Skeletal muscle satellite cell (primary cell): ENCODE measurements around the gene IL1RAPL2.

Experiments
- H3K27me3 ChIP-seq: 2 replicates; pipeline ENCODE4 v1.7.0; 2013; ENCODE audit warnings: low read length; ENCODE audit not compliant: control insufficient read depth, insufficient read depth
- H3K36me3 ChIP-seq: 2 replicates; pipeline ENCODE4 v1.7.0; 2013; ENCODE audit warnings: mild to moderate bottlenecking, control low read depth, low read length; ENCODE audit not compliant: insufficient read depth
- H3K4me1 ChIP-seq: 2 replicates; pipeline ENCODE4 v1.7.0; 2013; ENCODE audit warnings: low read length; ENCODE audit not compliant: control insufficient read depth, insufficient read depth
- H3K4me2 ChIP-seq: 2 replicates; pipeline ENCODE4 v1.7.0; 2013; ENCODE audit warnings: mild to moderate bottlenecking, low read length
- H3K4me3 ChIP-seq: 2 replicates; pipeline ENCODE4 v1.7.0; 2013; ENCODE audit warnings: low read length
- H3K9ac ChIP-seq: 2 replicates; pipeline ENCODE4 v1.7.0; 2013; ENCODE audit warnings: mild to moderate bottlenecking, low read depth, low read length, moderate library complexity
- H3K9me3 ChIP-seq: replicated peaks from 2 replicates; pipeline ENCODE4 v1.7.0; 2013; ENCODE audit warnings: mild to moderate bottlenecking, control low read depth, low read length

The IL1RAPL2 gene

DNA sequence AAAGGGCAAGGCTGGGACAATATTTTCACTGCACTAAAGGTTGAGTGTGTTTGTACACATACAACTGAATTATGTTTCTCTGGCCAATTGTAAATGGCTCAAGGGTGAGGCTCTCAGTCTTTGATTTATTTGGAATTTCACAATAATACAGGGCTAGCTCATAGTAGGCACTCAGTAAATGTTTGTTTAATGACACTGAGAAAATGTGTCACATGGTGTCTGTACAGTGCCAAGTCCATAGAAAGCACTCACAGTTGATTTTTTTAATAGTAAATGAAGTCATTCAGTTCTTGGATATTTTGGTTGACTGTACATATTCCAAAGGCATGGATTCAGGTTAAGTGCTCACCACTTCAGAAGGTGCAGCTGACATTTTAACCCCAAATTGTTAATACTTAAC is 176.4 kb downstream of the IL1RAPL2 start:
- H3K9ac ChIP-seq, result no peak overlapping the region

DNA sequence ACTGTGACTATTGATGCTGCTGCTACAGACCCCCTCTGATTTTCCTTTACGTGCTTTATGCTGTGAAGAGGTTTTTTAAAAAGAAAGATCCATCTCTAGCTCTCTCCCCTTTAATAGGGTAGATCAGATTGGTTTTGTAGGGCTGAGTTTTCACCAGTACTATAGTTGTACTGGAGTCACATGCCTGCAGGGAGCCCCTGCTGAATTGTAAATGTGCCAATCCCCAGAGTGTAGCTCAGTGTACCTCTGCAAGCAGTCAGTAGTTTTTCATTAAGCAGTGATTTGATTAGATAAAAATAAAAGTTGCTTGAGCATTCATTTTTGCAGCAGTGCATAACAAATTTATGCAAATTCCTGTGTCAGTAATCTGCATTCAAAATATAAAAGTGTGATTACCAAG is 179.2 kb downstream of the IL1RAPL2 start:
- Histone ChIP-seq H3K9ac (no peak overlapping the region), H3K4me2 (no peak overlapping the region), H3K9me3 (no peaks in the 10 kb centered on the region), H3K4me3 (no peak overlapping the region), H3K4me1 (no peaks in the 10 kb centered on the region), H3K27me3 (peaks cover 17% of the 10 kb centered on the region), H3K36me3 (no peaks in the 10 kb centered on the region)

More for the DNA sequence above, 176.4 kb downstream of the IL1RAPL2 start:
- Histone ChIP-seq H3K4me3 (no peak overlapping the region), H3K36me3 (no peaks in the 10 kb centered on the region), H3K9me3 (no peaks in the 10 kb centered on the region), H3K27me3 (peaks cover 7% of the 10 kb centered on the region), H3K4me1 (no peaks in the 10 kb centered on the region), H3K4me2 (no peak overlapping the region)

DNA sequence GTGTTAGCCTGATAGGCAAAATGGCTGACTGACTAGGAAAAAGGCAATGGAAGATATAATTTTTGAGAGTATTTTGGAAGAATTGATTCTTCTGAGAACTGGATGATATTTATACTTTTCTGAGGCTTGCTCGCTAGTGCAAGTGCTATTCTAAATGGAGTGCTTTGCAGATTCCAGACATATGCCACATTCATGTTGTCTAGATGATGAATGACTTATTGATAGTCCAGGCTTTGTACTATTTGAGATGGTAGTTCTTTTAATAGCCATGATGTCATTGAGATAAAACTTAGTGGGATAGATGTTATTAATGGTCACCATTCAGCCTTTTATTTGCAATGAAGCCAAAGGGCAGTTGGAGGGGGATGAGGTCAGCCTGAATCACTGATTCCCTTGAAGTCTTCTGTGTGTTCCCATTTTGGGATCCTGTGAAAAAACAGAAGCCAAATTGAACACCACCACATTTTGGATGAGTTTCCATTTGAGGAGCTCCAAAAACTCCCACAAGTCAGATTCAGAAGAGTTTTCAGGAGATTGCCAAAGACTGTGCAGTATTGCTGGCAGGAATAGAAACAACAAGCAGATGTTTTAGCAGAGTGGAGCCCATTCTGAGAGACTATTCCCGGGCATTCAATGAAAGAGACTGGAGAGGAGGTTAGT is 184.1 kb downstream of the IL1RAPL2 start:
- no peaks in the 10 kb centered on the region for H3K9me3 ChIP-seq
- peaks cover 15% of the 10 kb centered on the region for H3K27me3 ChIP-seq
- no peaks in the 10 kb centered on the region for H3K4me1 ChIP-seq
- no peak overlapping the region for H3K9ac ChIP-seq
- no peak overlapping the region for H3K4me2 ChIP-seq
- H3K36me3 ChIP-seq, result no peaks in the 10 kb centered on the region
- no peak overlapping the region for H3K4me3 ChIP-seq

DNA sequence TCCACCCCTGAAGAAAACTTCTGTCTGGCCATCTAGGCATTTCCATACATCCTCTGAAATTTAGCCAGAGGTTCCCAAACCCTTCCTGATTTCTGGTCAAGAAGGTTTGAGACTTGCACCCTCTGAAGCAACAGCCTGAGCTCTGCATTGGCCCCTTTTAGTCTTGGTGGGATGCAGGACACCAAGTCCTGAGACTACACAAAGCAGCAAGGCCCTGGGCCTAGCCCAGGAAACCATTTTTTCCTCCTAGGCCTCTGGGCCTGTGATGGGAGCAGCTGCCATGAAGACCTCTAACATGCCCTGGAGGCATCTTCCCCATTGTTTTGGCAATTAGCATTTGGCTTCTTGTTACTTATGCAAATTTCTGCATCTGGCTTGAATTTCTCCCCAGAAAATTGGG is 196.6 kb downstream of the IL1RAPL2 start:
- H3K4me3 ChIP-seq, result no peak overlapping the region
- no peak overlapping the region for H3K4me2 ChIP-seq
- no peaks in the 10 kb centered on the region for H3K36me3 ChIP-seq
- peaks cover 6% of the 10 kb centered on the region for H3K9me3 ChIP-seq
- no peaks in the 10 kb centered on the region for H3K4me1 ChIP-seq
- no peak overlapping the region for H3K9ac ChIP-seq
- no peaks in the 10 kb centered on the region for H3K27me3 ChIP-seq

DNA sequence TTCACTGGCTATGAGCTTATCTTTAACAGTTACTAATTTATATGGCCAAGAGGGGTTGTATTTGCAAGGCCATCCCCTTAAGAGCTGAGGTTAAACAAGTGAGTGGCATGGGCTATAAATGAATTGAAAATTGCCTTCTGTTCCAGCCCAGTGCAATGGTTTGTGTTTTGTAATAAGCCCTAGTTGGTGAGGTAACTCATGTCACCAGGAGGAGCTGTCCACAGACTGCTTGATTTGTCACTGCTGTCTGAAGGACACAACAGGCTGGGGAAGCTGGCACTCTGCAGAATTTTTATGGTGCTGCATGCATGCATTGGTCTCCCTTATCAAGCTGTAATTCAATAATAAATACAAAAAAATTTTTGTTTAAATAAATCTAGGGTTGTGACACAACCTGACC is 223.8 kb downstream of the IL1RAPL2 start:
- H3K4me2 ChIP-seq, result no peak overlapping the region
- H3K9ac ChIP-seq, result no peak overlapping the region
- no peaks in the 10 kb centered on the region for H3K36me3 ChIP-seq
- H3K4me1 ChIP-seq, result no peaks in the 10 kb centered on the region
- H3K9me3 ChIP-seq, result no peaks in the 10 kb centered on the region
- peaks cover 12% of the 10 kb centered on the region for H3K27me3 ChIP-seq
- H3K4me3 ChIP-seq, result no peak overlapping the region

DNA sequence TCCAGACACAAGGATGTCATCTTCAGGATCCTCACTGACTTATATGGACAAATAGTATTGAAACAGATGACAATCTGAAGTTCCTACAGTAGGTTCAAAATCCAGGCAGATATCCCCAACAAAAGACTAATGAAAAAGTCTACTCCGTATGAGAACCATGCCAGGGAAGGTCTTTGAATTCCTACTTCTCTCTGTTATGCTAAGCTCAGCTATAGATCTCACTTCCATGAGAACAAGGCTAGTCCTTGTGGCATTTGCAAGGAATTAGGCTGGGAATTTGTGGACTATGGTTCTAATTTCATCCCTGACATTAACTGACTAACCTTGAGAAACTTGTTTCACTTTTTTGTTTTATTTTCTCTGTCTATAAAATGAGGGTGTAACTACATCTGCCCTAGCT is 229.8 kb downstream of the IL1RAPL2 start:
- H3K9ac ChIP-seq, result no peak overlapping the region
- peaks cover 4% of the 10 kb centered on the region for H3K27me3 ChIP-seq
- no peaks in the 10 kb centered on the region for H3K36me3 ChIP-seq
- H3K4me3 ChIP-seq, result no peak overlapping the region
- no peak overlapping the region for H3K4me2 ChIP-seq
- no peaks in the 10 kb centered on the region for H3K9me3 ChIP-seq
- no peaks in the 10 kb centered on the region for H3K4me1 ChIP-seq

DNA sequence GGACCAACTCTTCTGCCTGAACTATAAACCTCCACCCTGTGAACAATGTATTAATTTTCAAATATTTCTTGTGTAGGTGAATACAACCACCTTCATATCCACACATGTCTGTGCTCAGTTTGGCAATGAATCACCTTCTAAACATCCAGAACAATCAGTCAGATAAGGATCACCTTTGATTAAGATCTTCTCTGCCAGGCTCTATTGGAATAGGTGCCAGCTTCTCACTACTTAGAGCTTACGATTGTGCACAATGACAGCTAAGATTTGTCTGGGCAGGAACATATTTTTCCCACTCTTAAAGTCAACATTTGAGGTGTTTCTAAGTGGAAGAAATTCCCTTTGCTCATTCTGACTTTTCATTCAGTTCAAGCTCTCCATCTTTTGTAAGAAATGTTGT is 237.2 kb downstream of the IL1RAPL2 start:
- H3K4me1 ChIP-seq, result no peaks in the 10 kb centered on the region
- no peaks in the 10 kb centered on the region for H3K36me3 ChIP-seq
- no peak overlapping the region for H3K9ac ChIP-seq
- peaks cover 6% of the 10 kb centered on the region for H3K27me3 ChIP-seq
- no peaks in the 10 kb centered on the region for H3K9me3 ChIP-seq
- no peak overlapping the region for H3K4me2 ChIP-seq
- no peak overlapping the region for H3K4me3 ChIP-seq

DNA sequence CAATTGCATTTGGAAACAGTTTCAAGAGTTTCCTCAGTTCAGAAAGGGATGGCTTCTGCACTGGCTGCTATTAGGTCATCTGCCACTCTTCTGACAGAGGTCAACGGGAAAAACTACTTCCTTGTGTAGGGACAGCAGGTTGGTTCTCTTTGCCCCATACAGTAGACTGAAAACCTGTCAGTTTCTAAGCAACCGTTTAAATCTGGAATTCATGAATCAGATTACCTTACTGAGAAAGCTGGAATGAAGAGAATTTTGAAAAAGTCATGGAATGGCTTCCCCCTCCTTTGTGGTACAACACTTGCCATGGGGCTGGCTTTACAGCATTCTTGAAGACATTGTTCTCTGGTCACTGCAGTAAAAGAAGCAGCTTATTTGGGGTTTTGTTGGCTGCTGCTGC is 240.3 kb downstream of the IL1RAPL2 start:
- Histone ChIP-seq H3K36me3 (no peaks in the 10 kb centered on the region), H3K9ac (no peak overlapping the region), H3K4me3 (no peak overlapping the region), H3K9me3 (no peaks in the 10 kb centered on the region), H3K27me3 (peaks cover 6% of the 10 kb centered on the region), H3K4me2 (no peak overlapping the region), H3K4me1 (no peaks in the 10 kb centered on the region)

DNA sequence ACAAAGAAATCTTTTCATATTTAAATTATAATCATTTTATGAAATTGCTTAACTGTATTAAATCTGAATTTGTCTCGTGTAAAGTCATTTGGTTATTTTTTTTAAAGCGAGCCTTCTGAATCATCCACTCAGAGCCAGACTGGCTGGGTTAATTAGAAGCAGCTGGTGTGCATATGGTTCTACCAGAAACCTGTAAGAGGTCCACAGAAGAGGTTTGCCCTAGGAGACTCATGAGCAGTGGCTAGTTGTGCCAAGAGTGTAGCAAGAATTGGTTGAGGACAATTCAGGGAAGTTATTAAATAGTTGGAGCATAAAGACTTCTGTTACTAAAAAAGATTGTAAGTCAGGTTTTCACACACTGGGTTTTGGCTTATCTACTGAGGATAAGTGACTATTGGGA is 267.4 kb downstream of the IL1RAPL2 start:
- no peaks in the 10 kb centered on the region for H3K36me3 ChIP-seq
- no peak overlapping the region for H3K4me2 ChIP-seq
- no peak overlapping the region for H3K4me3 ChIP-seq
- peaks cover 4% of the 10 kb centered on the region for H3K27me3 ChIP-seq
- H3K9me3 ChIP-seq, result no peaks in the 10 kb centered on the region
- H3K9ac ChIP-seq, result no peak overlapping the region
- no peaks in the 10 kb centered on the region for H3K4me1 ChIP-seq

DNA sequence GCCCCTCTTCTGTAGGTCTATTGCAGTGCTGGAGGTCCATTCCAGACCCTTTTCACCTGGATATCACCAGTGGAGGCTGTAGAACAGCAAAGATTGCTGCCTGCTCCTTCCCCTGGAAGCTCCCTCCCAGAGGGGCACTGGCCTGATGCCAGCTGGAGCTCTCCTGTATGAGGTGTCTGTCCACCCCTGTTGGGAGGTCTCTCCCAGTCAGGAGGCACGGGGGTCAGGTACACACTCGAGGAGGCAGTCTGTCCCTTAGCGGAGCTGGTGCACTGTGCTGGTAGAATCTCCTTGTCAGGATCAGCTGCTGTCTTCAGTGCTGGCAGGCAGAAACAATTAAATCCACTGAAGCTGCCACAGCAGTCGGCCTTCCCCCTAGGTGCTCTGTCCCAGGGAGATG is 276.6 kb downstream of the IL1RAPL2 start:
- Histone ChIP-seq H3K36me3 (no peaks in the 10 kb centered on the region), H3K4me1 (no peaks in the 10 kb centered on the region), H3K4me3 (no peak overlapping the region), H3K4me2 (no peak overlapping the region), H3K9me3 (no peaks in the 10 kb centered on the region), H3K9ac (no peak overlapping the region), H3K27me3 (peaks cover 3% of the 10 kb centered on the region)

DNA sequence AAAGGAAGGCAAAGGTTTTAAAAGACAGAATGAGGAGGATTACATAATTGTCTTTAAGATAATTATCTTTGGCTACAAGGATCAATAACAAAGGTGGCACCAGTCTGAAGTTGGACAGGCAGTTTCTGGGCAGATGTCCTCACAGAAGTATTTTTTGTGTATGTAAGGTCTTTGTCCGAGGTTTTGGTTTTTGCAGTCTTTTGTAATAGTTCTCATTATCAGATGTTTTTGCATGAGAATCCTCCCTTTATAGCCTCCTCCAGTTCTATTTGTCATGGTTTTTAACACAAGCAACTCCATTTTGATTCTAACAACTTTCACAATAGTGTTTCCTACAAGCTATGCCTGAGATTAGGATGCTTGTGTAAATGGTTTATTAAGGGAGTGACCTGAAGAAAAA is 286.2 kb downstream of the IL1RAPL2 start:
- H3K4me1 ChIP-seq, result no peaks in the 10 kb centered on the region
- no peaks in the 10 kb centered on the region for H3K36me3 ChIP-seq
- H3K4me3 ChIP-seq, result no peak overlapping the region

DNA sequence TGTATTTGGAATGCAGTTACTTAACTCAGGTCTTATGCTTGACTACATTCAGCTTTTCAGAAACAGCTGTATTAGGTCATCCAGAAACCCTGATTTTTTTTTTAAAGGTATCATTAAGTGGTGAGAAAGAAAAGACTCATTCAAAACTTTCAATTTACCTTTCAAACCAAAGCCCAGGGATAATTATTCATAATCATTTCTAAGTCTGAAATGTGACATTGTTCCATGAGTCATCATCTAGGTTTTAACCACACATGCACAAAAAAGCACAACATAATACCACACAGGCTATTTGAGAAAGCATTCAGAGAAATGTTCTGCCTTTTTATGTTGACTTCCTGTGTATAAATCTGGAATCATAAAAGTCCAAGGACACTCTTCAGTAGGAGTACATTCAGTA is 288.2 kb downstream of the IL1RAPL2 start:
- no peak overlapping the region for H3K9ac ChIP-seq
- H3K4me3 ChIP-seq, result no peak overlapping the region
- peaks cover 5% of the 10 kb centered on the region for H3K27me3 ChIP-seq
- no peak overlapping the region for H3K4me2 ChIP-seq
- no peaks in the 10 kb centered on the region for H3K9me3 ChIP-seq
- no peaks in the 10 kb centered on the region for H3K36me3 ChIP-seq
- no peaks in the 10 kb centered on the region for H3K4me1 ChIP-seq

More for the DNA sequence above, 286.2 kb downstream of the IL1RAPL2 start:
- H3K9ac ChIP-seq, result no peak overlapping the region
- H3K4me2 ChIP-seq, result no peak overlapping the region
- H3K9me3 ChIP-seq, result no peaks in the 10 kb centered on the region
- H3K27me3 ChIP-seq, result peaks cover 4% of the 10 kb centered on the region
